Measurements from ENCODE around the gene RAB27A. TPM values are rescaled to one million over a fixed set of nuclear protein-coding genes. Genes with fewer than 3 reads are reported as not detected.
A peak's percentile ranks its signal among the peaks of the same experiment; 100 is the strongest.

RAB27A gene
- total RNA-seq, 2 donors from 2014 or later = 8.8 to 9.1 TPM

GRCh38 chr15:55170361-55170760 lies 119.3 kb downstream of the RAB27A start:
- Mint-ChIP-seq H3K4me1 (no peaks in the 10 kb centered on the region), H3K4me3 (no peak overlapping the region), H3K9me3 (no peaks in the 10 kb centered on the region), H3K27me3 (ENCODE audit: insufficient read depth) (no peaks in the 10 kb centered on the region), H3K36me3 (ENCODE audit: low read depth) (no peaks in the 10 kb centered on the region), H3K27ac (no peak overlapping the region)
- Histone ChIP-seq H3K4me3 (ENCODE audit: low read length) (no peak overlapping the region), H3K9ac (ENCODE audit: extremely low read depth, low read length, poor library complexity, severe bottlenecking) (no peak overlapping the region), H3K36me3 (ENCODE audit: control insufficient read depth, insufficient read depth, low read length) (peaks cover 2% of the 10 kb centered on the region), H3K4me1 (ENCODE audit: control insufficient read depth, insufficient read depth, low read length) (no peaks in the 10 kb centered on the region), H3K9me3 (ENCODE audit: control insufficient read depth, low read length) (no peaks in the 10 kb centered on the region), H3K27me3 (ENCODE audit: control insufficient read depth, insufficient read depth, low read length, poor library complexity, severe bottlenecking) (no peaks in the 10 kb centered on the region), H3K27ac (ENCODE audit: low read depth, low read length) (no peak overlapping the region)
- DNase-seq = no peak
- TF ChIP-seq CTCF (conservative IDR thresholded peaks at IDR 0.05) = no peak
- WGBS, 2 experiments (ENCODE audit: insufficient coverage in 1 of 2, insufficient read length in 1 of 2) = 80 to 100% methylated on average over 1 to 4 of the region's 4 CpGs

DNA sequence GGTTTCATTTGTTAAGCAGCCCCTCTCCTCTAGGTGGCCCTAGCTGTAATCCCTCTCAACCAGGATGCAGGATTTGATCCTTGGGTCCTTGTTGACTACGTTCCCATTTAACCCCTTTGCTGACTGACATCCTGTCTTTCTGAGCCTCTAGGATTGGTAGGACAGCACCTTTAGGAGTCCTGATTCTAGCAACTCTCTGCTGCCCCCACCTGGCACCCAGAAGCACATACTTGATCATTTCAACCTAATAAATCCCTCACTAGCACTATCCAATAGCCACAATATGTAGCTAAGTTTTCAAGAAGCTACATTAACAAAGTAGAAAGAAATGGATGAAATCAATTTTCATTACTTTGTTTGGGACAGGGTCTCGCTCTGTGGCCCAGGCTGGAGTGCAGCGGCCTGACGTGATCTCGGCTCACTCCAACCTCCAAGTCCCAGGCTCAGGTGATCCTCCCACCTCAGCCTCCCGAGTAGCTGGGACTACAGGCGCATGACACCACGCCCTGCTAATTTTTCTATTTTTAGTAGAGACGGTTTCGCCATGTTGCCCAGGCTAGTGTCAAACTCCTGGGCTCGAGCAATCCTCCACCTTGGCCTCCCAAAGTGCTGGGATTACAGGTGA lies 121.2 kb downstream of the RAB27A start:
- no peak overlapping the region for H3K27ac Mint-ChIP-seq
- Histone ChIP-seq H3K36me3 (ENCODE audit: control insufficient read depth, insufficient read depth, low read length) (no peaks in the 10 kb centered on the region), H3K27me3 (ENCODE audit: control insufficient read depth, insufficient read depth, low read length, poor library complexity, severe bottlenecking) (no peaks in the 10 kb centered on the region), H3K4me1 (ENCODE audit: control insufficient read depth, insufficient read depth, low read length) (no peaks in the 10 kb centered on the region), H3K9me3 (ENCODE audit: control insufficient read depth, low read length) (no peaks in the 10 kb centered on the region), H3K27ac (ENCODE audit: low read depth, low read length) (no peak overlapping the region), H3K4me3 (ENCODE audit: low read length) (no peak overlapping the region), H3K9ac (ENCODE audit: extremely low read depth, low read length, poor library complexity, severe bottlenecking) (no peak overlapping the region)
- no peak overlapping the region for H3K4me3 Mint-ChIP-seq
- 80% methylated on average over 11 of the region's 11 CpGs for WGBS, 2 experiments (ENCODE audit: insufficient coverage in 1 of 2, insufficient read length in 1 of 2)
- no peaks in the 10 kb centered on the region for H3K9me3 Mint-ChIP-seq
- H3K4me1 Mint-ChIP-seq = no peaks in the 10 kb centered on the region
- no peaks in the 10 kb centered on the region for H3K27me3 Mint-ChIP-seq (ENCODE audit: insufficient read depth)
- no peaks in the 10 kb centered on the region for H3K36me3 Mint-ChIP-seq (ENCODE audit: low read depth)
- DNase-seq = peak; percentile 93
- peak; percentile 91 for TF ChIP-seq CTCF (conservative IDR thresholded peaks at IDR 0.05)

GRCh38 chr15:55164284-55164683 lies 125.3 kb downstream of the RAB27A start:
- Histone ChIP-seq H3K4me3 (ENCODE audit: low read length) (no peak overlapping the region), H3K9ac (ENCODE audit: extremely low read depth, low read length, poor library complexity, severe bottlenecking) (no peak overlapping the region), H3K9me3 (ENCODE audit: control insufficient read depth, low read length) (no peaks in the 10 kb centered on the region), H3K27ac (ENCODE audit: low read depth, low read length) (no peak overlapping the region), H3K4me1 (ENCODE audit: control insufficient read depth, insufficient read depth, low read length) (no peaks in the 10 kb centered on the region), H3K36me3 (ENCODE audit: control insufficient read depth, insufficient read depth, low read length) (no peaks in the 10 kb centered on the region), H3K27me3 (ENCODE audit: control insufficient read depth, insufficient read depth, low read length, poor library complexity, severe bottlenecking) (no peaks in the 10 kb centered on the region)
- Mint-ChIP-seq H3K9me3 (no peaks in the 10 kb centered on the region), H3K27me3 (ENCODE audit: insufficient read depth) (no peaks in the 10 kb centered on the region), H3K4me3 (no peak overlapping the region), H3K36me3 (ENCODE audit: low read depth) (no peaks in the 10 kb centered on the region), H3K4me1 (no peaks in the 10 kb centered on the region), H3K27ac (no peak overlapping the region)
- 89 to 90% methylated on average over 4 of the region's 4 CpGs for WGBS, 2 experiments (ENCODE audit: insufficient coverage in 1 of 2, insufficient read length in 1 of 2)
- no peak for DNase-seq
- TF ChIP-seq CTCF (conservative IDR thresholded peaks at IDR 0.05) = peak; percentile 12

Other genes with a start within 250 kb of the RAB27A start
- gene RSL24D1, start 92.9 kb downstream of the RAB27A start, total RNA-seq = 10 to 100 TPM; 75.9 to 79.8 TPM
- 10 to 100 TPM; 12.1 to 14.3 TPM for gene PIGBOS1, start 29.3 kb upstream of the RAB27A start, total RNA-seq
- 1 to 10 TPM; 9.3 to 9.4 TPM for gene PIGB, start 29.4 kb upstream of the RAB27A start, total RNA-seq
- 10 to 100 TPM; 40.7 to 63.5 TPM for gene CCPG1, start 118.5 kb upstream of the RAB27A start, total RNA-seq
- gene PIERCE2, start 118.7 kb upstream of the RAB27A start, total RNA-seq = 1 to 10 TPM; 3.2 to 3.6 TPM
- gene DNAAF4, start 218.4 kb upstream of the RAB27A start, total RNA-seq = 1 to 10 TPM; 4.6 to 7.2 TPM